Esophagus squamous epithelium (tissue), 5 donors: Measurements from ENCODE around the gene SLC2A6. TPM values are rescaled to one million over a fixed set of nuclear protein-coding genes. Genes with fewer than 3 reads are reported as not detected.

Experiments used
- DNase-seq: peaks from one replicate; lab custom pipeline; 2025; lab: John Stamatoyannopoulos, UW
- H3K27ac ChIP-seq, 4 donors: fragments of 200-600 bp; sonication (generic); one replicate each; pipeline ENCODE4 v1.5.1; 2016 to 2019; ENCODE audit warnings: mild to moderate bottlenecking in 1 of 4
- H3K27me3 ChIP-seq, 4 donors: fragments of 200-600 bp; sonication (generic); 1 replicate in 3 of 4; 2 replicates in 1 of 4; pipeline versions ENCODE4 v1.5.1 to v1.6.0; 2017 to 2021; ENCODE audit warnings: antibody characterized with exemption in 1 of 4
- H3K36me3 ChIP-seq, 3 donors: fragments of 200-600 bp; sonication (generic); one replicate each; pipeline ENCODE4 v1.5.1; 2016 to 2019
- H3K4me1 ChIP-seq, 3 donors: fragments of 200-600 bp; sonication (generic); one replicate each; pipeline ENCODE4 v1.5.1; 2017 to 2019
- H3K4me3 ChIP-seq, 4 donors: fragments of 200-600 bp; sonication (generic); 1 replicate in 3 of 4; 2 replicates in 1 of 4; pipeline ENCODE4 v1.5.1; 2016 to 2019; ENCODE audit warnings: mild to moderate bottlenecking in 2 of 4, moderate library complexity in 1 of 4
- H3K9me3 ChIP-seq, 3 donors: fragments of 200-600 bp; sonication (generic); one replicate each; pipeline ENCODE4 v1.5.1; 2016 to 2019
- POLR2A ChIP-seq, 4 donors: fragments of 450-650 bp; IDR thresholded peaks; one replicate each; pipeline ENCODE4 v1.6.1; 2017; ENCODE audit warnings: antibody characterized with exemption in 4 of 4, mild to moderate bottlenecking in 4 of 4, moderate library complexity in 3 of 4
- WGBS, 2 donors: methylation state at CpG; one replicate each; pipeline ENCODE4 v1.1.5; 2018; 5-methylcytosine and 5-hydroxymethylcytosine counted together
- intact Hi-C: fragments of 100-400 bp; cut with DNase I; formaldehyde crosslinking; loops from one replicate; pipeline ENCODE4 v1.15.0; 2022
- total RNA-seq, 4 donors: library from RNA; depleted of rRNA; stranded (reverse); fragments of >200 nt; gene quantifications; one replicate each; pipeline ENCODE4 v1.1.0, GENCODE V29; 2016
- TF ChIP-seq, protein P1 (sequence below), 6 experiments: fragments of 450-650 bp in 4 of 6; fragments of 200-600 bp in 2 of 6; sonication (generic) in 2 of 6; IDR thresholded peaks; one replicate each; pipeline ENCODE4 v1.5.1; 2016 to 2019; ENCODE audit warnings: antibody characterized with exemption in 6 of 6, mild to moderate bottlenecking in 4 of 6, moderate library complexity in 4 of 6
- donor health status: DM: yes; HTN: yes; CAD: no.

Gene SLC2A6
- total RNA-seq, 4 donors from 2014 or later: 0.42 to 1.1 (median 0.85) TPM

DNA sequence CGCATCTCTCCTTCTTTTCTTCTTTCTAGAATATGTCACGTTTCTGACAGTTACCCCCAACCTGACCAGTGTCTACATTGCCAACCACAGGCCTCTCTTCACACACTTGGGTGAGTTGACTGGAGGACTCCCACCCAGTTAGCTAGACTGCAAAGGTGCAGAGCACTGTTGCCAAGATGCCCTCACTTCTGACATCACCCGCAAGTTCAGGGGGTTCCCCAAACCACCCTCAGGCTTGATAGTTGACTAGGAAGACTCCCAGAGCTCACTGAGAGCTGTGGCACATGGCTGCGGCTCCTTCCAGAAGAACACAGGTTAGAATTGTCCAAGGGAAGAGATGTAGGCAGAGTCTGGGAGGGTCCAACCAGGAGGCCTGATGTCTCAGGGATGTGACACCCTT, 39.6 kb downstream of the SLC2A6 start:
- Histone ChIP-seq H3K4me3 (no peak overlapping the region), H3K36me3 (no peaks in the 10 kb centered on the region), H3K4me1 (no peaks in the 10 kb centered on the region), H3K9me3 (no peaks in the 10 kb centered on the region), H3K27ac (no peak overlapping the region), H3K27me3 (no peaks in the 10 kb centered on the region)
- TF ChIP-seq, protein P1, sequence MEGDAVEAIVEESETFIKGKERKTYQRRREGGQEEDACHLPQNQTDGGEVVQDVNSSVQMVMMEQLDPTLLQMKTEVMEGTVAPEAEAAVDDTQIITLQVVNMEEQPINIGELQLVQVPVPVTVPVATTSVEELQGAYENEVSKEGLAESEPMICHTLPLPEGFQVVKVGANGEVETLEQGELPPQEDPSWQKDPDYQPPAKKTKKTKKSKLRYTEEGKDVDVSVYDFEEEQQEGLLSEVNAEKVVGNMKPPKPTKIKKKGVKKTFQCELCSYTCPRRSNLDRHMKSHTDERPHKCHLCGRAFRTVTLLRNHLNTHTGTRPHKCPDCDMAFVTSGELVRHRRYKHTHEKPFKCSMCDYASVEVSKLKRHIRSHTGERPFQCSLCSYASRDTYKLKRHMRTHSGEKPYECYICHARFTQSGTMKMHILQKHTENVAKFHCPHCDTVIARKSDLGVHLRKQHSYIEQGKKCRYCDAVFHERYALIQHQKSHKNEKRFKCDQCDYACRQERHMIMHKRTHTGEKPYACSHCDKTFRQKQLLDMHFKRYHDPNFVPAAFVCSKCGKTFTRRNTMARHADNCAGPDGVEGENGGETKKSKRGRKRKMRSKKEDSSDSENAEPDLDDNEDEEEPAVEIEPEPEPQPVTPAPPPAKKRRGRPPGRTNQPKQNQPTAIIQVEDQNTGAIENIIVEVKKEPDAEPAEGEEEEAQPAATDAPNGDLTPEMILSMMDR (IDR thresholded peaks at IDR 0.05): no peak
- no peak for TF ChIP-seq POLR2A (IDR thresholded peaks at IDR 0.05)
- intact Hi-C loops: no loop called here
- no peak for DNase-seq
- WGBS, 2 donors: 53 to 100% methylated on average over 1 to 3 of the region's 4 CpGs

DNA sequence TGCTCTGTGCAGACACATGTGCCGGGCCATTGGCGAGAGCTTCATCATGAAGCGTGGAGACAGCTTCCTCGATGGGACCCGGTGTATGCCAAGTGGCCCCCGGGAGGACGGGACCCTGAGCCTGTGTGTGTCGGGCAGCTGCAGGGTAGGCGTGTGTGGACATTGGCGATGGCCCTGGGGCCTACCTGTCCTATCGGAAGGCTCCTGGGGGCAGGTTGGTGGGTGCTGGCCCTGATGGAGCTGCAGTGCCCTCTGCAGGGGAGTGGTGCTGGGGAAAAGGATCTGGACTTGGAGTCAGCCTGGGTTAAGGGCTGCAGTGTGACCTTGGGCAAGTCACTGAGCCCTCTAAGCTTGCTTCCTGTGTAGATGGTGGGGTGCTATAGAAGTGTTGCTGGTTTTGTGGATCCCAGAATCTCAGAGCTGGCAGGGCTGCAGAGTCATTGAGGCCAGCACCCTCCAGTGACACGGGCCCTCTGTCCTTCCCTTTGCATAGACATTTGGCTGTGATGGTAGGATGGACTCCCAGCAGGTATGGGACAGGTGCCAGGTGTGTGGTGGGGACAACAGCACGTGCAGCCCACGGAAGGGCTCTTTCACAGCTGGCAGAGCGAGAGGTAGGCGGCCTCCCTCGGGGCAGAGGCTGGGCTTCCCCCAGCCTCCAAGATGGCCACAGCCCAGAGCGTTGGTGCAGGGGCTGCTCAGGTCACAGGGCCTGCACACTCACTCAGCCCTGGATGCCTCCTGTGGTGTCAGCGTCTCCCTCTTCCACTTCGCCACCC, 41.0 kb downstream of the SLC2A6 start:
- intact Hi-C loops: no loop called here
- Histone ChIP-seq H3K4me3 (no peak overlapping the region), H3K27me3 (no peaks in the 10 kb centered on the region), H3K9me3 (no peaks in the 10 kb centered on the region), H3K36me3 (no peaks in the 10 kb centered on the region), H3K4me1 (no peaks in the 10 kb centered on the region), H3K27ac (no peak overlapping the region)
- WGBS, 2 donors: 90% methylated on average over 5 of the region's 20 CpGs; no CpG with 5 or more reads in 1 of the 2 donors
- TF ChIP-seq, protein P1 (IDR thresholded peaks at IDR 0.05): no peak
- TF ChIP-seq POLR2A (IDR thresholded peaks at IDR 0.05): no peak
- no peak for DNase-seq

- Histone ChIP-seq H3K4me1 (no peaks in the 10 kb centered on the region), H3K4me3 (no peak overlapping the region), H3K36me3 (no peaks in the 10 kb centered on the region), H3K9me3 (no peaks in the 10 kb centered on the region), H3K27ac (no peak overlapping the region), H3K27me3 (no peaks in the 10 kb centered on the region)
- no peak for TF ChIP-seq POLR2A (IDR thresholded peaks at IDR 0.05)
- TF ChIP-seq, protein P1 (IDR thresholded peaks at IDR 0.05): no peak
- DNase-seq: no peak
- intact Hi-C loops: no loop called here
- 59% methylated on average over 5 of the region's 16 CpGs; no CpG with 5 or more reads in 1 of the 2 donors for WGBS, 2 donors
These were observed 42.2 kb downstream of the SLC2A6 start for GRCh38 chr9:133436681-133437080.

GRCh38 chr9:133433351-133433843, 45.5 kb downstream of the SLC2A6 start:
- Histone ChIP-seq H3K4me1 (peaks cover 0 to 15% (median 4%) of the 10 kb centered on the region in 3 donors), H3K27me3 (peaks cover 0 to 16% (median 0%) of the 10 kb centered on the region in 4 donors), H3K9me3 (no peaks in the 10 kb centered on the region), H3K27ac (no peak overlapping the region), H3K36me3 (no peaks in the 10 kb centered on the region), H3K4me3 (no peak overlapping the region)
- 90% methylated on average over 2 of the region's 11 CpGs; no CpG with 5 or more reads in 1 of the 2 donors for WGBS, 2 donors
- TF ChIP-seq, protein P1 (IDR thresholded peaks at IDR 0.05): no peak
- TF ChIP-seq POLR2A (IDR thresholded peaks at IDR 0.05): no peak
- no peak for DNase-seq
- intact Hi-C loops: no loop called here

DNA sequence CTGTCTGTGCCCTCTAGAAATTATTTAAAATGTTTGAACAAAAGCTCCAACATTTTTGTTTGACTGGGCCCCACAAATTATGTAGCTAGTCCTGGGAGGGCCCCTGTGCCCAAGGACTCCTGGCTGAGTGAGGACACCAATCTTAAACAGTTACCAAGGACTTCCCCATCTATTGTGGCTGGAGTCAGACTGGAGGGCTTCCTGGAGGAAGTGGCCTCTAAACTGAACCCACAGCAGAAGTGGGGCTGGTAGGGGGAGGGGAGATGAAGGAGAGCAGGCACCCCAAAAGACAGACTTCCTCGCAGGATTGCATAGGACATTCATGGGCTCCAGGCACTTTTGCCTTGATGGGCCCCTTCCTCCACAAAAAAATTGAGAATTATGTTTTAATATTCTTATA, 48.7 kb downstream of the SLC2A6 start:
- no peak for TF ChIP-seq POLR2A (IDR thresholded peaks at IDR 0.05)
- TF ChIP-seq, protein P1 (IDR thresholded peaks at IDR 0.05): no peak
- no peak overlapping the region for H3K4me3 ChIP-seq
- peaks cover 0 to 46% (median 2%) of the 10 kb centered on the region in 4 donors for H3K27me3 ChIP-seq
- WGBS, 2 donors: 88 to 90% methylated on average over 1 of the region's 1 CpG
- H3K36me3 ChIP-seq: no peaks in the 10 kb centered on the region
- H3K27ac ChIP-seq: no peak overlapping the region
- no peak for DNase-seq
- no peaks in the 10 kb centered on the region for H3K9me3 ChIP-seq
- peaks cover 0 to 23% (median 9%) of the 10 kb centered on the region in 3 donors for H3K4me1 ChIP-seq
- intact Hi-C loops: no loop called here
